ENCODE results near the gene SFPQ. TPM values are rescaled to one million over a fixed set of nuclear protein-coding genes. Genes with fewer than 3 reads are reported as not detected.

SFPQ gene
- total and polyA plus RNA-seq, 7 donors = 55.9 to 194 (median 136) TPM

DNA sequence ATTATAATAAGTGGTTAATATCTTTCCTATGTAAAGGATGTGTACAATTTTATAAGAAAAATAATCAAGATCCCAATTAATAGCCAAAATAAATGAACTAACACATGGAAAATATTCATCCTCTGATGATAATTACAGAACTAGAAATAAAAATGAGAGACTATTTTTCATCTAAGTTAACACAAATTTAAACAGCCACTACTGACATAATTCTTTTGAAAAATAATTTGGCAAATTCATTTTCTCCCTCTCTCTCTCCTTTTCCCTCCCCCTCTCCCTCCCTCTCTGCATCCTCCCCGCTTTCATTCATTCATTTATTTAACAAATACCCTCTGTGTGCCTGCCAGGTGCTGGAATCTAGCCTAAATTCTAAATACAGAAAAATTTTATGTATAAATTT is 10.3 kb upstream of the SFPQ start:
- no peak for DNase-seq
- Histone ChIP-seq H3K27me3 (no peaks in the 10 kb centered on the region), H3K27ac (no peak overlapping the region), H3K4me3 (no peak overlapping the region), H3K36me3 (no peaks in the 10 kb centered on the region), H3K9me3 (no peaks in the 10 kb centered on the region), H3K4me1 (no peaks in the 10 kb centered on the region)
- no peak for TF ChIP-seq POLR2AphosphoS5 (IDR thresholded peaks at IDR 0.05)
- no peak for TF ChIP-seq POLR2A (IDR thresholded peaks at IDR 0.05)
- 73 to 76% methylated on average over 1 of the region's 1 CpG for WGBS, 2 donors
- intact Hi-C loops (cut with DNase I) = loop anchor here (2.0 to 5.0 kb wide), 2 partner anchors 96 to 174 kb away; no protein-coding TSS in a partner anchor

GRCh38 chr1:35202048-35202719 is 9.2 kb upstream of the SFPQ start:
- Histone ChIP-seq H3K36me3 (no peaks in the 10 kb centered on the region), H3K27me3 (no peaks in the 10 kb centered on the region), H3K9me3 (no peaks in the 10 kb centered on the region), H3K4me3 (peak overlapping the region in 1 of 4 donors; percentile 4), H3K27ac (no peak overlapping the region), H3K4me1 (no peaks in the 10 kb centered on the region)
- DNase-seq = peak; percentile 84
- 27 to 30% methylated on average over 6 of the region's 6 CpGs for WGBS, 2 donors
- TF ChIP-seq POLR2AphosphoS5 (IDR thresholded peaks at IDR 0.05) = no peak
- TF ChIP-seq POLR2A (IDR thresholded peaks at IDR 0.05) = no peak
- TF ChIP-seq, protein P1, sequence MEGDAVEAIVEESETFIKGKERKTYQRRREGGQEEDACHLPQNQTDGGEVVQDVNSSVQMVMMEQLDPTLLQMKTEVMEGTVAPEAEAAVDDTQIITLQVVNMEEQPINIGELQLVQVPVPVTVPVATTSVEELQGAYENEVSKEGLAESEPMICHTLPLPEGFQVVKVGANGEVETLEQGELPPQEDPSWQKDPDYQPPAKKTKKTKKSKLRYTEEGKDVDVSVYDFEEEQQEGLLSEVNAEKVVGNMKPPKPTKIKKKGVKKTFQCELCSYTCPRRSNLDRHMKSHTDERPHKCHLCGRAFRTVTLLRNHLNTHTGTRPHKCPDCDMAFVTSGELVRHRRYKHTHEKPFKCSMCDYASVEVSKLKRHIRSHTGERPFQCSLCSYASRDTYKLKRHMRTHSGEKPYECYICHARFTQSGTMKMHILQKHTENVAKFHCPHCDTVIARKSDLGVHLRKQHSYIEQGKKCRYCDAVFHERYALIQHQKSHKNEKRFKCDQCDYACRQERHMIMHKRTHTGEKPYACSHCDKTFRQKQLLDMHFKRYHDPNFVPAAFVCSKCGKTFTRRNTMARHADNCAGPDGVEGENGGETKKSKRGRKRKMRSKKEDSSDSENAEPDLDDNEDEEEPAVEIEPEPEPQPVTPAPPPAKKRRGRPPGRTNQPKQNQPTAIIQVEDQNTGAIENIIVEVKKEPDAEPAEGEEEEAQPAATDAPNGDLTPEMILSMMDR (IDR thresholded peaks at IDR 0.05) = peak; percentile 80 to 89 (median 89)
- no peak for TF ChIP-seq EP300 (IDR thresholded peaks at IDR 0.05)
- intact Hi-C loops (cut with DNase I) = loop anchor here (2.0 to 5.0 kb wide), 2 partner anchors 97 to 175 kb away; no protein-coding TSS in a partner anchor

DNA sequence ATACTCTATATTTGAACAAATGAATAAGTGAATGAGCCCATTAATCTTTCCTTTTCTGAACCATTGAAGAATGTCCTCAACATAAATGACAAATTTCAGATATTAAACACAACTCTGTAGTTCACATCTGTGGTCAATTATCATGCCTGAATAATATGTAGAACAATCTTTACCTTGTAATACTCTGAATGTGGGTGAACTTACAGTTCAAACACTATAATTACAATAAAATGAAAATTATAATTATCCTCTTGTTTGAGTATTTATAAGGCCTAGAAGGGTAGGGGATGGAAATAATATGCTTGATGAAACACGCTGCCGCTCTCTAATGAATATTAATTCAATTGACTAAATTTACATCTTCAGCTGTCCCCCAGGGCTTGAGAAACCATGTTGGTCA is 8.7 kb upstream of the SFPQ start:
- no peaks in the 10 kb centered on the region for H3K9me3 ChIP-seq
- 54 to 60% methylated on average over 2 of the region's 2 CpGs for WGBS, 2 donors
- H3K27ac ChIP-seq = no peak overlapping the region
- DNase-seq = no peak
- no peaks in the 10 kb centered on the region for H3K36me3 ChIP-seq
- no peak for TF ChIP-seq EP300 (IDR thresholded peaks at IDR 0.05)
- TF ChIP-seq POLR2A (IDR thresholded peaks at IDR 0.05) = no peak
- TF ChIP-seq POLR2AphosphoS5 (IDR thresholded peaks at IDR 0.05) = no peak
- TF ChIP-seq, protein P1 (IDR thresholded peaks at IDR 0.05) = no peak
- no peaks in the 10 kb centered on the region for H3K4me1 ChIP-seq
- H3K4me3 ChIP-seq = no peak overlapping the region
- H3K27me3 ChIP-seq = no peaks in the 10 kb centered on the region
- intact Hi-C loops (cut with DNase I) = loop anchor here (2.0 to 5.0 kb wide), 2 partner anchors 97 to 176 kb away; no protein-coding TSS in a partner anchor

- no peaks in the 10 kb centered on the region for H3K9me3 ChIP-seq
- H3K36me3 ChIP-seq = peaks cover 23 to 42% (median 30%) of the 10 kb centered on the region in 4 donors
- no peaks in the 10 kb centered on the region for H3K27me3 ChIP-seq
- WGBS, 2 donors = 0 to 1% methylated on average over 94 of the region's 94 CpGs
- peaks cover 0 to 48% (median 43%) of the 10 kb centered on the region in 4 donors for H3K4me1 ChIP-seq
- DNase-seq = peak; percentile 92
- peak overlapping the region; percentile 95 to 100 (median 97) for H3K4me3 ChIP-seq
- H3K27ac ChIP-seq = peak overlapping the region; percentile 98 to 100 (median 100)
- intact Hi-C loops (cut with DNase I) = loop anchor here (5.0 kb wide), 2 partner anchors 75 to 160 kb away; partner anchors contain the start of genes ZMYM4 and ZMYM6
- TF ChIP-seq POLR2AphosphoS5 (IDR thresholded peaks at IDR 0.05) (peak; percentile 30 to 70 (median 46)), EP300 (IDR thresholded peaks at IDR 0.05) (no peak), POLR2A (IDR thresholded peaks at IDR 0.05) (no peak)
- TF ChIP-seq, protein P1 (IDR thresholded peaks at IDR 0.05) = peak in 1 of 4 experiments; percentile 23
Observed at GRCh38 chr1:35192056-35192852, 691 bp downstream of the SFPQ start.
